ENCODE measurements around the gene SPATC1L.

SPATC1L gene

GRCh38 chr21:46160907-46161632, 23.2 kb downstream of the SPATC1L start:
- DNase-seq (ENCODE audit: low read depth) = no peak

- no peak for DNase-seq (ENCODE audit: low read depth)
These were observed 23.7 kb downstream of the SPATC1L start for GRCh38 chr21:46160657-46160906.

- DNase-seq (ENCODE audit: low read depth) = no peak
These were observed 24.2 kb downstream of the SPATC1L start for GRCh38 chr21:46159841-46160656.

GRCh38 chr21:46159390-46159789, 24.9 kb downstream of the SPATC1L start:
- no peak for DNase-seq (ENCODE audit: low read depth)

- DNase-seq (ENCODE audit: low read depth) = no peak
These were observed 25.5 kb downstream of the SPATC1L start for GRCh38 chr21:46158666-46159300.

GRCh38 chr21:46157987-46158451, 26.2 kb downstream of the SPATC1L start:
- no peak for DNase-seq (ENCODE audit: low read depth)

- DNase-seq (ENCODE audit: low read depth) = no peak
These were observed 26.8 kb downstream of the SPATC1L start for GRCh38 chr21:46157396-46157986.

- DNase-seq (ENCODE audit: low read depth) = no peak
These were observed 27.6 kb downstream of the SPATC1L start for GRCh38 chr21:46156678-46157077.

- no peak for DNase-seq (ENCODE audit: low read depth)
These were observed 27.9 kb downstream of the SPATC1L start for GRCh38 chr21:46156378-46156645.

GRCh38 chr21:46155514-46156377, 28.5 kb downstream of the SPATC1L start, which contains the start of gene FTCD:
TSS of gene FTCD (minus strand) at chr21:46155579. CDS start at chr21:46155523, 56 bp downstream.
- no peak for DNase-seq (ENCODE audit: low read depth)

- DNase-seq (ENCODE audit: low read depth) = no peak
These were observed 29.2 kb downstream of the SPATC1L start for GRCh38 chr21:46154955-46155513.

GRCh38 chr21:46154155-46154954, 29.9 kb downstream of the SPATC1L start:
- no peak for DNase-seq (ENCODE audit: low read depth)

- no peak for DNase-seq (ENCODE audit: low read depth)
These were observed 30.8 kb downstream of the SPATC1L start for GRCh38 chr21:46153247-46154154.

- no peak for DNase-seq (ENCODE audit: low read depth)
These were observed 31.4 kb downstream of the SPATC1L start for GRCh38 chr21:46152927-46153246.

- DNase-seq (ENCODE audit: low read depth) = no peak
These were observed 32.0 kb downstream of the SPATC1L start for GRCh38 chr21:46151989-46152926.

GRCh38 chr21:46151261-46151988, 32.8 kb downstream of the SPATC1L start:
- DNase-seq (ENCODE audit: low read depth) = no peak

GRCh38 chr21:46150491-46151121, 33.7 kb downstream of the SPATC1L start:
- no peak for DNase-seq (ENCODE audit: low read depth)
